Transverse colon (tissue), 4 donors: Measurements from ENCODE around the gene SYS1.
"Not testable (repeated sequence)": the region's sequence is repeated elsewhere in the genome, so short reads cannot be mapped to it uniquely, and the experiment has no call there.

ENCODE experiments used
- EP300 ChIP-seq: sonication (generic); formaldehyde crosslinking; IDR thresholded peaks from one replicate; pipeline ENCODE4 v1.6.1; 2017; ENCODE audit warnings: antibody characterized with exemption, low read depth
- POLR2A ChIP-seq: fragments of 450-650 bp; IDR thresholded peaks from one replicate; pipeline ENCODE4 v1.6.1; 2016; ENCODE audit warnings: antibody characterized with exemption, mild to moderate bottlenecking, moderate library complexity
- POLR2AphosphoS5 ChIP-seq, 3 donors: sonication (generic); formaldehyde crosslinking; IDR thresholded peaks; one replicate each; pipeline ENCODE4 v1.6.1; 2016; ENCODE audit warnings: antibody characterized with exemption in 3 of 3
- TF ChIP-seq, protein P1 (sequence below), 5 experiments: fragments of 200-600 bp in 3 of 5; fragments of 450-650 bp in 2 of 5; sonication (generic) in 3 of 5; IDR thresholded peaks; 1 replicate in 2 of 5; 2 replicates in 3 of 5; pipeline ENCODE4 v1.5.1; 2016 to 2017; ENCODE audit warnings: antibody characterized with exemption in 5 of 5, inconsistent platforms in 3 of 5, mild to moderate bottlenecking in 2 of 5, moderate library complexity in 1 of 5

DNA sequence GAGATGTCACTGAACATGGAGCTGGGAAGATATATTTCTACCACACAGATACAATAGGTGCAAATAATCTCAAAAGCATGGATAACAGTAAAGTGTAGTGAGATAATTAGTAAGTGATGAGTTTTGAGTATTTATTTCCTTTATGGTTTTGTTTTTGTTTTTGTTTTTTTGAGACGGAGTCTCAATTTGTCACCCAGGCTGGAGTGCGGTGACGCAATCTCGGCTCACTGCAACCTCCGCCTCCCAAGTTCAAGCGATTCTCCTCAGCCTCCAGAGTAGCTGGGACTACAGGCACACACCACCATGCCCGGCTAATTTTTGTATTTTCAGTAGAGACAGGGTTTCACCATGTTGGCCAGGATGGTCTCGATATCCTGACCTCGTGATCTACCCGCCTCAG is 12.2 kb upstream of the SYS1 start:
- not testable (repeated sequence) for TF ChIP-seq EP300; POLR2A; POLR2AphosphoS5 (IDR thresholded peaks at IDR 0.05)
- TF ChIP-seq, protein P1, sequence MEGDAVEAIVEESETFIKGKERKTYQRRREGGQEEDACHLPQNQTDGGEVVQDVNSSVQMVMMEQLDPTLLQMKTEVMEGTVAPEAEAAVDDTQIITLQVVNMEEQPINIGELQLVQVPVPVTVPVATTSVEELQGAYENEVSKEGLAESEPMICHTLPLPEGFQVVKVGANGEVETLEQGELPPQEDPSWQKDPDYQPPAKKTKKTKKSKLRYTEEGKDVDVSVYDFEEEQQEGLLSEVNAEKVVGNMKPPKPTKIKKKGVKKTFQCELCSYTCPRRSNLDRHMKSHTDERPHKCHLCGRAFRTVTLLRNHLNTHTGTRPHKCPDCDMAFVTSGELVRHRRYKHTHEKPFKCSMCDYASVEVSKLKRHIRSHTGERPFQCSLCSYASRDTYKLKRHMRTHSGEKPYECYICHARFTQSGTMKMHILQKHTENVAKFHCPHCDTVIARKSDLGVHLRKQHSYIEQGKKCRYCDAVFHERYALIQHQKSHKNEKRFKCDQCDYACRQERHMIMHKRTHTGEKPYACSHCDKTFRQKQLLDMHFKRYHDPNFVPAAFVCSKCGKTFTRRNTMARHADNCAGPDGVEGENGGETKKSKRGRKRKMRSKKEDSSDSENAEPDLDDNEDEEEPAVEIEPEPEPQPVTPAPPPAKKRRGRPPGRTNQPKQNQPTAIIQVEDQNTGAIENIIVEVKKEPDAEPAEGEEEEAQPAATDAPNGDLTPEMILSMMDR (IDR thresholded peaks at IDR 0.05): not testable (repeated sequence)
